GM19395 (cell line): ENCODE measurements around the gene IDI1.
"Not testable (repeated sequence)": the region's sequence is repeated elsewhere in the genome, so short reads cannot be mapped to it uniquely, and the experiment has no call there.

Experiments
- ATAC-seq: cut with Tn5 transposase; IDR thresholded peaks from one replicate; pipeline ENCODE4 v1.9.1; 2021; ENCODE audit warnings: mild to moderate bottlenecking, moderate library complexity; ENCODE audit not compliant: unreplicated experiment

The IDI1 gene

GRCh38 chr10:1064964-1065247 is 16.0 kb upstream of the IDI1 start:
- ATAC-seq, result no peak

GRCh38 chr10:1063232-1063865 is 14.4 kb upstream of the IDI1 start:
- ATAC-seq, result no peak

GRCh38 chr10:1061930-1062774 is 13.2 kb upstream of the IDI1 start:
- ATAC-seq, result no peak

GRCh38 chr10:1059902-1060301 is 11.0 kb upstream of the IDI1 start:
- ATAC-seq, result no peak

- no peak for ATAC-seq
These were observed 9.1 kb upstream of the IDI1 start for GRCh38 chr10:1058017-1058416.

- peak; percentile 21 for ATAC-seq
These were observed 8.3 kb upstream of the IDI1 start for GRCh38 chr10:1057106-1057657.

GRCh38 chr10:1056326-1057105 is 7.6 kb upstream of the IDI1 start, which contains the start of gene WDR37:
Gene WDR37, plus strand, starts transcription at chr10:1056385. Its CDS starts 15,771 bp downstream, at chr10:1072156.
- peak; percentile 91 for ATAC-seq

- ATAC-seq, result no peak
These were observed 5.8 kb upstream of the IDI1 start for GRCh38 chr10:1054684-1055083.

GRCh38 chr10:1050554-1050953 is 1.6 kb upstream of the IDI1 start:
- no peak for ATAC-seq

DNA sequence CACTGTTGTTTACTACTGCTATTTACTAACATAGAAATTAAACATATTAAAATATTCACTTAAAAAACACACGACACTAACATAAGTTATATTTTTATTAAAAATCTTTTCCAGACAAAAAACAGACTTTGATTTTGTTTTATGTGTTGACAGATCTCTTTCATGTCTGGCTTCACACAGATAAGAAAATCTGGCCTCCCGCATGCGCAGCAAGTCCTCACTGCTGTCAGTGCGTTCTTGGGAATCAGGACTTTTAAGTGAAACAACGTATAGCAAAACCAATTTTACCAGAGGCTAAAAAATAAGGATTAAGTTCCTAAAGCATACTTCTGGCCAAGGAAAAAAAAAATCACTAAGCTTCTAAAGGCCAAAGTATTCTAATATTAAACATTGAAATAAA is 1.2 kb upstream of the IDI1 start:
- no peak for ATAC-seq

- ATAC-seq, result peak; percentile 7
These were observed 573 bp upstream of the IDI1 start for GRCh38 chr10:1049425-1049958.

GRCh38 chr10:1048349-1048731 is 579 bp downstream of the IDI1 start:
- ATAC-seq, result peak; percentile 12

GRCh38 chr10:1047937-1048336 is 982 bp downstream of the IDI1 start:
- no peak for ATAC-seq

DNA sequence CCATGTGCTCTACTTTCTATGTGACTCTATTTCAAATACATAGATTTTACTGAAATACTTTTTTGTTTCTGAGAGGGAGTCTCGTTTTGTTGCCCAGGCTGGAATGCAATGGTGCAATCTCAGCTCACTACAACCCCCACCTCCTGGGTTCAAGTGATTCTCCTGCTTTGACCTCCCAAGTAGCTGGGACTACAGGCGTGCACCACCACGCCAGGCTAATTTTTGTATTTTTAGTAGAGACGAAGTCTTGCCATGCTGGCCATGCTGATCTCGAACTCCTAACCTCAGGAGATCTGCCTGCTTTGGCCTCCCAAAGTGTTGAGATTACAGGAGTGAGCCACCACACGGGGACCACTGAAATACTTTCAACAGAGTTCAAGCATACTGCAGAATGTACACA is 3.5 kb downstream of the IDI1 start:
- no peak for ATAC-seq

DNA sequence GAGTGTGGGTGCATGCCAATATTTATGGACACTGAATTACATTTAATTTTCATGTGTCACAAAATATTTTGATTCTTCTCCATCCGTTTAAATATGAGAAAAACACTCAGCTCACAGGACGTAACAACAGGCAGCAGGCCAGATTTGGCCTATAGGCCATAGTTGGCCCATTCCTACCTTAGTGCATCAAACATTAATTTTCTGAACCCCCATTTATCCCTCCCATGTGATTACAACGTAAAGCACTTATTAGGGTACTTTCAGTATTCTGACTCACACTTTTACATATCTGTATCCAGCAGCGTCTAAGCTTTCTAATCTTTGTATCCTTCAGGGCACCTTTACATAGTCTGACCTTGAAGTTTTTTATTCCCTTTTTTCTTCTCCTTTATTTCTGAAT is 4.0 kb downstream of the IDI1 start:
- no peak for ATAC-seq

- ATAC-seq, result no peak
These were observed 4.8 kb downstream of the IDI1 start for GRCh38 chr10:1044146-1044545.

DNA sequence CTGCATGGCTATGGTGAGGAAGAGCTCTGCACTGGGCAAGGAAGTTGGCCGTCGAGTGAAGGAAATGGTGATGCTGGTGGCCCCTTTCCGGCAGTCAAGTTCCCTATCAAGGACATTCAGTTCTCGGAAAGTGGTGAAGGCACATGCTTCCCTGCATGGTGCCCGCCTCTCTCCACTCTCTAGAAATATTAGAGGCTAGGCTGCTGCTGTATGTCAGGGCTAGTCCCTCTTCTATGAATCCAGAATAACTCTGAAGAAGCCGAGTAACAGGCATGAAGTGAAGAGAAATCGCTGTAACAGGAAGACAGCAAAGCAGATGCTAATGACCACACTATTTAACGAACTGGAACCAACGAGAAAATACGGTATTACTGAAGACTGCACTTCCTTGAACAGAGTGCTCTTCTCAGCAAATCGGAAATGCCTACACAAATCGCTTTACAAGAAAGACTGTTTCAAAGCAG is 5.4 kb downstream of the IDI1 start:
- peak; percentile 78 for ATAC-seq

DNA sequence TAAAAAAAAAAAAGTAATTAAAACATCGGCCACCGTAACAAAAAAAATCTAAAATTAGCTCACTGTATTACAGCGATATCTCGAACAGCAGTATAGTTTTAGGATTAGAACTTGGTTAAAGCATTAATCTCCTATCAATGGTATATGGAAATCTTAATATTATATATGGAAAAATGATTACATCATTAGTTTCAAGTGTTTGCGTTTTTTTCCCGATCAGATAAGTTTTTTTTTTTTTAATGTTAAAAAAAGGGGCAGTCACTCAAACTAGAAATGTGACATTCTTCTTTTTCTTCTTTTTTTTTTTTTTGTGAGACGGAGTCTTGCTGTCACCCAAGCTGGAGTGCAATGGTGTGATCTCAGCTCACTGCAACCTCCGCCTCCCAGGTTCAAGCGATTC is 7.4 kb downstream of the IDI1 start:
- ATAC-seq, result no peak

DNA sequence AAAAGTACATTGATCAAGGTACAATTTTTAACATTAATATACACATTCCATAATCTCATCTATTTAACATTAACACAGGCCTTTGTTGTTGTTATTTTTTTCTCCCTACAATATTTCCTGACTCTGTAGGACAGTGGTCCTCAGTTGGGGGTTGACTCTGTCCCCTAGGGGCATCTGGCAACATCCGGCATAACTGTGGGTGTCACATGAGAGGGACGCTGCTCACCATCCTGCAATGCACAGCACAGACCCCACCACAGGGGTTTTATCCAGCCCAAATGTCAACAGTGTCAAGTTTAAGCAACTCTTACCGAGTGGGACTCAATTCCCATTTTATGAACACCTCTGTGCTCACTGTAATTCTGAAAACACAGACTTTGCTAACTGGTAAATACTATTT is 8.8 kb downstream of the IDI1 start:
- no peak for ATAC-seq

DNA sequence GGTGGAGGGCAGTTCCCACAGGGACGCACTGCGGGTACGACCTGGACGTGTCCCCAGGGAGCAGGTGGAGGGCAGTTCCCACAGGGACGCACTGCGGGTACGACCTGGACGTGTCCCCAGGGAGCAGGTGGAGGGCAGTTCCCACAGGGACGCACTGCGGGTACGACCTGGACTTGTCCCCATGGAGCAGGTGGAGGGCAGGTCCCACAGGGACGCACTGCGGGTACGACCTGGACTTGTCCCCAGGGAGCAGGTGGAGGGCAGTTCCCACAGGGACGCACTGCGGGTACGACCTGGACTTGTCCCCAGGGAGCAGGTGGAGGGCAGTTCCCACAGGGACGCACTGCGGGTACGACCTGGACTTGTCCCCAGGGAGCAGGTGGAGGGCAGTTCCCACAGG is 10.2 kb downstream of the IDI1 start:
- ATAC-seq, result not testable (repeated sequence)

DNA sequence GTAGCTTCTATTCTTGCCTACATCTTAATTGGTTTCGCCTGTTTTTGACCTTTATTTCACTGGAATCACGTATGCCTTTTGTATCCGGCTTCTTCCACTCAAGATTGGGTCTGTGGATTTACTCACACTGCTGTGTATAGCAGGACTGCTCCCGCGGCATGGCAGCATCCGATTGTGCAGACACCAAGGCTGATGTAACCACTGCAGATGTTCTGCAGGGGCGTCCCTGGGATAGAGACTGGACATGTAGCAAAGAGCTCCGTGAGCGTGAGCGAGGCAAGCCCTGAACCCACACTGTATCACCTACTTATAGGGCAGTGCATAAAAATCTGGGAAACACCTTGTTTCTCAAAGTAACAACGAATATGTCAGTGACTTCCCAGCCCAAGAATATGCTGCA is 11.8 kb downstream of the IDI1 start:
- ATAC-seq, result no peak
